K562 (cell line): ENCODE data around the gene ARHGDIA. TPM values are rescaled to one million over a fixed set of nuclear protein-coding genes. Genes with fewer than 3 reads are reported as not detected.

Experiments used
- ATAC-seq: fragments of 200-7000 bp; cut with Tn5 transposase; 3 replicates; pipeline ENCODE4 v1.9.1; 2020; ENCODE audit warnings: moderate library complexity
- BruUV-seq: library from RNA; stranded (reverse); fragments of 400-500 nt; replicated peaks from 2 replicates; lab custom pipeline; 2021; lab: Mats Ljungman, UMichigan
- CTCF ChIA-PET: fragments of 300-600 bp; formaldehyde crosslinking; extraction: SDS; loops from one replicate; lab custom pipeline; 2021; ENCODE audit warnings: low intra/inter-chr PET ratio; lab: Yijun Ruan, JAX
- POLR2A ChIA-PET: fragments of 300-600, 350-650 bp; sonication (Branson Sonifier 250); formaldehyde crosslinking; extraction: SDS; loops from one replicate; lab custom pipeline; 2021; ENCODE audit warnings: antibody characterized with exemption, inconsistent platforms; lab: Yijun Ruan, JAX
- DNase-seq, 4 experiments: peaks; one replicate each; pipeline versions ENCODE4 v3.0.0 to v3.0.0-alpha.2; 2011 to 2018; ENCODE audit warnings: low spot score in 3 of 4, mixed read lengths in 3 of 4; ENCODE audit errors: extremely low read depth in 1 of 4
- FAIRE-seq: peaks from 2 replicates; lab custom pipeline; 2011; peaks lifted over from hg19 to GRCh38; lab: Jason Lieb, UNC
- H2AFZ ChIP-seq: 2 replicates; pipeline ENCODE4 v1.6.0; 2011; ENCODE audit warnings: low read depth, low read length, control low read depth, inconsistent platforms
- H3K27ac ChIP-seq: fragments of 200-600 bp; 3 replicates; pipeline ENCODE4 v1.8.0; 2011; ENCODE audit warnings: low read depth, mild to moderate bottlenecking, control low read depth, inconsistent platforms, low read length, moderate library complexity, mixed read lengths; ENCODE audit errors: extremely low read depth
- H3K27me3 ChIP-seq, 2 experiments: fragments of 300-600 bp in 1 of 2; 2 replicates in 1 of 2; 3 replicates in 1 of 2; pipeline versions ENCODE4 v1.6.0 to v1.8.0; 2011; ENCODE audit warnings: inconsistent platforms in 2 of 2, low read length in 2 of 2, mild to moderate bottlenecking in 1 of 2, mixed read lengths in 1 of 2, moderate library complexity in 1 of 2; ENCODE audit not compliant: control insufficient read depth in 2 of 2, insufficient read depth in 2 of 2
- H3K36me3 ChIP-seq: fragments of 300-600 bp; 3 replicates; pipeline ENCODE4 v1.8.0; 2011; ENCODE audit warnings: mild to moderate bottlenecking, low read length, inconsistent platforms; ENCODE audit not compliant: control insufficient read depth, insufficient read depth
- H3K4me1 ChIP-seq, 2 experiments: fragments of 200-600 bp in 1 of 2; replicated peaks in 1 of 2; 2 replicates in 1 of 2; 3 replicates in 1 of 2; pipeline versions ENCODE4 v1.5.1 to v1.8.0; 2011; ENCODE audit warnings: inconsistent platforms in 2 of 2, low read length in 2 of 2, mild to moderate bottlenecking in 1 of 2, mixed read lengths in 1 of 2, moderate library complexity in 1 of 2; ENCODE audit not compliant: control insufficient read depth in 2 of 2, insufficient read depth in 2 of 2
- H3K4me2 ChIP-seq: 2 replicates; pipeline ENCODE4 v1.6.1; 2011; ENCODE audit warnings: low read length, control low read depth, inconsistent platforms, mixed read lengths; ENCODE audit not compliant: insufficient read depth
- H3K4me3 ChIP-seq: fragments of 200-600 bp; sonication (generic), shearing (Covaris generic); 2 replicates; pipeline ENCODE4 v1.5.1; 2016; ENCODE audit warnings: control low read depth, inconsistent platforms
- H3K79me2 ChIP-seq: fragments of 200-600 bp; 3 replicates; pipeline ENCODE4 v1.8.0; 2011; ENCODE audit warnings: low read length, inconsistent platforms; ENCODE audit not compliant: control insufficient read depth, insufficient read depth
- H3K9ac ChIP-seq, 2 experiments: 2 replicates each; pipeline versions ENCODE4 v1.6.0 to v1.6.1; 2011; ENCODE audit warnings: low read depth in 2 of 2, low read length in 2 of 2, control low read depth in 1 of 2, inconsistent platforms in 1 of 2, mild to moderate bottlenecking in 1 of 2, mixed read lengths in 1 of 2; ENCODE audit not compliant: insufficient read depth in 1 of 2
- H3K9me1 ChIP-seq: one replicate; pipeline ENCODE4 v1.6.0; 2011; ENCODE audit warnings: inconsistent platforms, mild to moderate bottlenecking, low read length, moderate library complexity; ENCODE audit not compliant: control insufficient read depth, insufficient read depth
- H3K9me3 ChIP-seq: replicated peaks from 2 replicates; pipeline ENCODE4 v1.5.1; 2011; ENCODE audit warnings: low read depth, low read length, inconsistent platforms; ENCODE audit not compliant: control insufficient read depth, insufficient read depth
- H4K20me1 ChIP-seq: replicated peaks from 2 replicates; pipeline ENCODE4 v1.6.1; 2011; ENCODE audit warnings: low read length, inconsistent platforms, mixed read lengths; ENCODE audit not compliant: control insufficient read depth, insufficient read depth
- BACH1 ChIP-seq: fragments of 200-800 bp; sonication (Bioruptor generic); IDR thresholded peaks from 2 replicates; pipeline ENCODE4 v1.6.1; 2016; ENCODE audit warnings: missing genetic modification characterization, missing compliant biosample characterization
- DDX20 ChIP-seq: fragments of 450-650 bp; IDR thresholded peaks from 2 replicates; pipeline ENCODE4 v1.6.1; 2016; ENCODE audit warnings: missing genetic modification characterization, low read depth, mild to moderate bottlenecking, missing compliant biosample characterization, moderate library complexity
- EP400 ChIP-seq: fragments of 450-650 bp; IDR thresholded peaks from 2 replicates; pipeline ENCODE4 v1.6.1; 2017; ENCODE audit warnings: antibody characterized with exemption, mild to moderate bottlenecking, moderate library complexity
- FUS ChIP-seq: fragments of 200-400 bp; formaldehyde crosslinking; optimal IDR thresholded peaks from 2 replicates; pipeline ENCODE3; 2017; ENCODE audit warnings: low read depth, low read length
- GTF2A2 ChIP-seq: IDR thresholded peaks from 2 replicates; pipeline ENCODE4 v1.6.1; 2016; ENCODE audit warnings: mild to moderate bottlenecking, missing genetic modification characterization, missing compliant biosample characterization
- HDAC6 ChIP-seq: IDR thresholded peaks from 2 replicates; pipeline ENCODE4 v1.6.1; 2012; ENCODE audit warnings: low read depth, mild to moderate bottlenecking, control low read depth, inconsistent platforms, low read length, moderate library complexity
- HNRNPH1 ChIP-seq: fragments of 200-400 bp; formaldehyde crosslinking; optimal IDR thresholded peaks from 2 replicates; pipeline ENCODE3; 2017; ENCODE audit warnings: low read depth, mild to moderate bottlenecking, low read length, moderate library complexity
- HNRNPUL1 ChIP-seq: fragments of 200-400 bp; formaldehyde crosslinking; IDR thresholded peaks from 2 replicates; pipeline ENCODE4 v1.6.1; 2017; ENCODE audit warnings: low read length
- NFE2L1 ChIP-seq: fragments of 450-650 bp; IDR thresholded peaks from 2 replicates; pipeline ENCODE4 v1.6.1; 2016; ENCODE audit warnings: missing genetic modification characterization, low read depth, mild to moderate bottlenecking, missing compliant biosample characterization, moderate library complexity, borderline replicate concordance
- NFIX ChIP-seq: fragments of 250-450 bp; sonication (Bioruptor Pico); IDR thresholded peaks from 2 replicates; pipeline ENCODE4 v1.4.0; 2020; ENCODE audit warnings: low read depth, mild to moderate bottlenecking, moderate library complexity
- NR2C2 ChIP-seq, 2 experiments: fragments of 200-800 bp in 1 of 2; sonication (Bioruptor generic) in 1 of 2; sonication (generic) in 1 of 2; formaldehyde crosslinking in 1 of 2; IDR thresholded peaks; 2 replicates each; pipeline versions ENCODE4 v1.6.1 to v1.8.0; 2016 to 2022; ENCODE audit warnings: mild to moderate bottlenecking in 1 of 2, missing compliant biosample characterization in 1 of 2, missing genetic modification characterization in 1 of 2, missing genetic modification reagents in 1 of 2
- RBM34 ChIP-seq: fragments of 200-400 bp; formaldehyde crosslinking; IDR thresholded peaks from 2 replicates; pipeline ENCODE4 v1.6.1; 2018; ENCODE audit warnings: low read length, borderline replicate concordance; ENCODE audit not compliant: insufficient read depth
- SAP30 ChIP-seq: fragments of 200-600 bp; sonication (generic); IDR thresholded peaks from 2 replicates; pipeline ENCODE4 v1.6.1; 2012; ENCODE audit warnings: borderline replicate concordance, low read depth, mild to moderate bottlenecking, moderate library complexity, low read length, control low read depth, inconsistent platforms; ENCODE audit not compliant: insufficient read depth, poor library complexity, severe bottlenecking
- ZFPM2 ChIP-seq: fragments of 250-450 bp; sonication (Bioruptor Pico); IDR thresholded peaks from 2 replicates; pipeline ENCODE4 v1.5.1; 2022; ENCODE audit warnings: mild to moderate bottlenecking
- ZNF239 ChIP-seq: fragments of 250-450 bp; sonication (Bioruptor Pico); IDR thresholded peaks from 2 replicates; pipeline ENCODE4 v1.4.0; 2020; ENCODE audit warnings: mild to moderate bottlenecking
- ZNF274 ChIP-seq: IDR thresholded peaks from 2 replicates; pipeline ENCODE4 v1.6.1; 2011; ENCODE audit warnings: low read depth, mild to moderate bottlenecking, low read length, moderate library complexity, borderline replicate concordance
- ZNF384 ChIP-seq: IDR thresholded peaks from 2 replicates; pipeline ENCODE4 v1.6.1; 2012; ENCODE audit warnings: low read depth, low read length, improper control_type of control experiment
- WGBS: fragments of 100-300 bp; shearing (Covaris generic); methylation state at CpG from one replicate; pipeline ENCODE4 v1.1.6; 2016; ENCODE audit warnings: low coverage, mixed read lengths; ENCODE audit not compliant: insufficient coverage; ENCODE audit errors: missing lambda C conversion rate; 5-methylcytosine and 5-hydroxymethylcytosine counted together
- in situ Hi-C: fragments of 300-500 bp; cut with MboI; formaldehyde crosslinking; loops from 4 replicates; pipeline ENCODE4 v1.15.0; 2018; ENCODE audit warnings: inconsistent platforms, mixed read lengths
- intact Hi-C: fragments of 100-400 bp; cut with micrococcal nuclease; formaldehyde crosslinking; loops from 2 replicates; pipeline ENCODE4 v1.14.2; 2022
- polyA plus RNA-seq, 8 experiments: library from polyadenylated mRNA; depleted of rRNA in 4 of 8; stranded (reverse) in 5 of 8; unstranded in 3 of 8; fragments of >200 nt; fragmentation: Nextera tagmentation in 2 of 8; fragmentation: Illumina TruSeq in 1 of 8; extraction: Ambion mirVana in 2 of 8; extraction: Trizol in 1 of 8; gene quantifications; 2 replicates each; pipeline versions ENCODE4 v1.2.1 to v1.2.3, GENCODE V29; 2011 to 2014; ENCODE audit warnings: inconsistent platforms in 1 of 8, missing spikeins in 1 of 8
- total RNA-seq, 7 experiments: library from RNA; depleted of rRNA in 6 of 7; stranded (reverse); fragments of >200 nt in 6 of 7; fragmentation: Illumina TruSeq in 2 of 7; extraction: Trizol in 2 of 7; gene quantifications; 2 replicates each; pipeline versions ENCODE4 v1.2.1 to v1.2.3, GENCODE V29; 2011 to 2021; ENCODE audit warnings: low replicate concordance in 1 of 7
- TF ChIP-seq, protein P1 (sequence below): fragments of 450-650 bp; formaldehyde crosslinking; IDR thresholded peaks from 2 replicates; pipeline ENCODE4 v1.4.0; 2022; ENCODE audit warnings: mild to moderate bottlenecking, moderate library complexity
- TF ChIP-seq, protein P2 (sequence below): sonication (generic); formaldehyde crosslinking; IDR thresholded peaks from 2 replicates; pipeline ENCODE4 v1.8.1; 2023; ENCODE audit warnings: mild to moderate bottlenecking, missing genetic modification reagents

ARHGDIA gene
- total and polyA plus RNA-seq, 9 of the 15 experiments (the other 6 are each of a cell fraction or from before 2014, with no cell fraction given), result 9.6 to 340 (median 97.6) TPM

DNA sequence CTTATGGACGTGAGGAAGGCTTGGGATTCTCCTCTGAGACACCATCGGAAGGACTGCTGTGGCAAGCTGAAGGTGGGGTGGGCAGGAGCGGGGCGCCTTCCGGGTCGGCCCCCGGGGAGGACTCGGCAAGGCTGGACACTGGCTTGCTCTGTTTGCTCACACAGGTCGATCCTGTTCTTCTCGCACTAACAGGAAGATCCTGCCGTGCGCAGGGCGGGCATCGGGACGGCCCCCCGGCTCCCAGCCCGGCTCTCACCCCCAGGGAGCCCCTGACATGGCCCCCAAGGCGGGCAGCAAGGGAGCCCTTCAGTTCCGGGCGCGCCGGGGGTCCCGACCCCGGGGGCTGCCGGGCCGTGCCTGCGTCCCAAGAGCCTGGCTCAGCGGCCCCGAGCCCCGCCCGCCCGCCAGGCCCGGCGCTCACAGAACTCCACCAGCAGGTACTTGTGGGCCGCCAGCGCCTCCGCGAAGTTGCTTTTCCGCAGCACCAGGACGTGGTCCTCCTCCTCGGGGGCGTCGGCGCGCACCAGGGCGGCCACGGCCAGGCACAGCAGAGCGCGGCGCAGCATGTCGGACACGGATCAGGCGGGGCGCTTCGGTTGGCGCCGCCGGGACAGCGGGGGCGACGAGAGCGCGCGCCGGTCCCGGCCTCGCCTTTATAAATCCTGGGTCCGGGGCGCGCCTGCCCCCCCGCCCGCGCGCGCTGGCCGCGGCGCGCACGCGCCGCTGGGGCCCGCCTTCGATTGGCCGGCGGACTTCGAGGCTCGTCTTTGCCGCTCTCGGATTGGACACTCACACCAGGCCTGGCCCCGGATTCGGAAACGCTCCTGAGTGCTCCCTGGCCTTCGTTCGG, 11.0 kb downstream of the ARHGDIA start, which contains the start of gene P4HB:
P4HB (minus strand) TSS at position 630 of the 850 bp plus-strand sequence; CDS start at position 566, 64 bp downstream.
- H3K9me3 ChIP-seq, result no peaks in the 10 kb centered on the region
- peaks cover 79% of the 10 kb centered on the region for H3K36me3 ChIP-seq
- ChIA-PET CTCF (no interaction called here), POLR2A (interaction anchor here (0.6 to 2.5 kb wide), 20 partner anchors 8 to 369 kb away, joined by 3 to 21 read pairs (median 4); partner anchors contain the start of genes ARHGDIA, MCRIP1 and SLC25A10)
- BruUV-seq, result no TSS peak
- peaks cover 29% of the 10 kb centered on the region for H4K20me1 ChIP-seq
- peak within 1 kb of the TSS; percentile 99 for H3K9ac ChIP-seq
- peaks cover 91% of the 10 kb centered on the region for H3K79me2 ChIP-seq
- DNase-seq (peak in 1 of 4 experiments; percentile 96), FAIRE-seq (no peak), ATAC-seq (no peak)
- intact Hi-C loops (loop anchor here (2.0 to 5.0 kb wide), 2 partner anchors 38 to 163 kb away; partner anchors contain the start of genes CENPX and LRRC45), in situ Hi-C loops (loop anchor here (5.0 kb wide), 1 partner anchor 128 kb away; no protein-coding TSS in a partner anchor)
- H2AFZ ChIP-seq, result peak within 1 kb of the TSS; percentile 84
- peak within 1 kb of the TSS; percentile 94 for H3K4me3 ChIP-seq
- whole genome bisulfite sequencing, result under 1% methylated on average over 74 of the region's 95 CpGs
- H3K27me3 ChIP-seq, result no peaks in the 10 kb centered on the region
- H3K27ac ChIP-seq, result peak within 1 kb of the TSS; percentile 96
- peaks cover 16% of the 10 kb centered on the region for H3K9me1 ChIP-seq
- H3K4me1 ChIP-seq, result peaks cover 29 to 49% of the 10 kb centered on the region in 2 experiments
- H3K4me2 ChIP-seq, result peak within 1 kb of the TSS; percentile 99
- TF ChIP-seq EP400 (no peak), NFE2L1 (no peak), HNRNPUL1 (no peak), BACH1 (tag) (no peak), FUS (peak; percentile 83), ZFPM2 (CRISPR knock-in tag) (no peak), DDX20 (tag) (no peak), HDAC6 (no peak), ZNF239 (CRISPR knock-in tag) (0 out of 2 replicates have a peak, but pooled peaks have one; percentile 27), RBM34 (no peak), ZNF384 (no peak), SAP30 (peak; percentile 63), NFIX (CRISPR knock-in tag) (no peak), GTF2A2 (tag) (no peak; the same call in 1 of the 2 replicates), ZNF274 (no peak), NR2C2 (CRISPR knock-in tag; IDR thresholded peaks at IDR 0.05) (peak; percentile 69; the same call in 1 of the 2 replicates), NR2C2 (tag; IDR thresholded peaks at IDR 0.05) (peak; percentile 97; the same call in 1 of the 2 replicates), HNRNPH1 (no peak)
- TF ChIP-seq, protein P1, sequence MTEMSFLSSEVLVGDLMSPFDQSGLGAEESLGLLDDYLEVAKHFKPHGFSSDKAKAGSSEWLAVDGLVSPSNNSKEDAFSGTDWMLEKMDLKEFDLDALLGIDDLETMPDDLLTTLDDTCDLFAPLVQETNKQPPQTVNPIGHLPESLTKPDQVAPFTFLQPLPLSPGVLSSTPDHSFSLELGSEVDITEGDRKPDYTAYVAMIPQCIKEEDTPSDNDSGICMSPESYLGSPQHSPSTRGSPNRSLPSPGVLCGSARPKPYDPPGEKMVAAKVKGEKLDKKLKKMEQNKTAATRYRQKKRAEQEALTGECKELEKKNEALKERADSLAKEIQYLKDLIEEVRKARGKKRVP (CRISPR knock-in tag), result no peak
- TF ChIP-seq, protein P2, sequence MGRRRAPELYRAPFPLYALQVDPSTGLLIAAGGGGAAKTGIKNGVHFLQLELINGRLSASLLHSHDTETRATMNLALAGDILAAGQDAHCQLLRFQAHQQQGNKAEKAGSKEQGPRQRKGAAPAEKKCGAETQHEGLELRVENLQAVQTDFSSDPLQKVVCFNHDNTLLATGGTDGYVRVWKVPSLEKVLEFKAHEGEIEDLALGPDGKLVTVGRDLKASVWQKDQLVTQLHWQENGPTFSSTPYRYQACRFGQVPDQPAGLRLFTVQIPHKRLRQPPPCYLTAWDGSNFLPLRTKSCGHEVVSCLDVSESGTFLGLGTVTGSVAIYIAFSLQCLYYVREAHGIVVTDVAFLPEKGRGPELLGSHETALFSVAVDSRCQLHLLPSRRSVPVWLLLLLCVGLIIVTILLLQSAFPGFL (CRISPR knock-in tag), result no peak
